CD4-positive, alpha-beta T cell treated with Interleukin-15 for 1 hour (primary cell): ENCODE measurements around the gene MAN2A1.
"Not testable (repeated sequence)": the region's sequence is repeated elsewhere in the genome, so short reads cannot be mapped to it uniquely, and the experiment has no call there.

ENCODE experiments used
- DNase-seq: peaks from one replicate; pipeline ENCODE4 v3.0.0-alpha.2; 2020

Gene MAN2A1

DNA sequence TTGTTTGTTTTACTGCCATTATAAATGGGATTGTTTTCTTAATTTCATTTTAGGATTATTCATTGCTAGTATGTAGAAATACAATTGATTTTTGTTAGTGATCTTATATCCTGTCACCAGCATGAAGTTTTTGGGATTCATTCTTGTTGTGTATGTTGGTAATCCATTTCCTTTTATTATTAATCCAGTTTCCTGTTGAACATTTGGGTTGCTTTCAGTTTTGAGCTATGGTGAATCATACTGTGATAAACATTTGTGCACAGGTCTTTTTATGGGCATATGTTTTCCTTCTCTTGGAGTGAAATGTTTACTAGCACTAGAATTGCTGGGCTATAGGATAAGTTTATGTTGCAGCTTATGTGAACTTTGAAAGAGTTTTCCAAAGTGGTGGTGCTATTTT lies 69.6 kb downstream of the MAN2A1 start:
- DNase-seq: no peak

- not testable (repeated sequence) for DNase-seq
Measured at GRCh38 chr5:109760130-109760529, 70.4 kb downstream of the MAN2A1 start.

GRCh38 chr5:109762821-109763220 lies 73.1 kb downstream of the MAN2A1 start:
- DNase-seq: no peak

- no peak for DNase-seq
Measured at GRCh38 chr5:109767184-109767995, 77.7 kb downstream of the MAN2A1 start.

- no peak for DNase-seq
Measured at GRCh38 chr5:109767997-109768396, 78.3 kb downstream of the MAN2A1 start.

GRCh38 chr5:109769597-109770291 lies 80.0 kb downstream of the MAN2A1 start:
- DNase-seq: no peak

GRCh38 chr5:109775130-109775529 lies 85.4 kb downstream of the MAN2A1 start:
- DNase-seq: no peak

- DNase-seq: no peak
Measured at GRCh38 chr5:109779036-109779735, 89.5 kb downstream of the MAN2A1 start.

GRCh38 chr5:109784687-109785086 lies 95.0 kb downstream of the MAN2A1 start:
- no peak for DNase-seq

DNA sequence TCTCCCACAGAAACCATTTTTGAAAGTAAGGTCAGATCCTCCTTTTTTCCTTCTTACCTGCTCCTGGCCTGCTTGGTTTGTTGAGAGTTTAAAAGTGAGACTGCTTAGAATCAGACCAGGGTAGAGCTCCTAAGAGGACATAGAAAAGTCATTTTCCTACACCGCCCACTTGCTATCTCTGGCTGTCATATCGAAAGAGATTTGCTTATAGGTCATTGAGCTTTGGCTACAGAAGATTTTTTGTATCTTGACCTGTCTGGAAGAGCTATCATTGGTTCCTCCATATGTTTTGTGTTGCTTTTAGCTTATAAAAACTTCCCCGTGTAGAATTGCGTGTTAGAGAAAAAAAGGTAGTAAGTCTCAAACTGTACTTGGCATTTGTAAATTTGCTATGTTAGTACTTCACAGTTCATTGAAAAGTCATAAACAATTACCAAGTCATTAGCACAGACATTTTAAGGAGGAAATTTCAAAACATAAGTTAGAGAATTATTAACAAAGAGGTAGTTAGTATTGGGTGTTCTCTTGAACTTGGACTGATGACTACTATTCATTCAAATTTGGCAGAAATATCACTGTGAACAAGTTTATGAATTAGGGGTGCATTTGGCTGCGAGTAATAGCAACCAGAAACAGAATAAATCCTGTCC lies 96.6 kb downstream of the MAN2A1 start:
- no peak for DNase-seq

DNA sequence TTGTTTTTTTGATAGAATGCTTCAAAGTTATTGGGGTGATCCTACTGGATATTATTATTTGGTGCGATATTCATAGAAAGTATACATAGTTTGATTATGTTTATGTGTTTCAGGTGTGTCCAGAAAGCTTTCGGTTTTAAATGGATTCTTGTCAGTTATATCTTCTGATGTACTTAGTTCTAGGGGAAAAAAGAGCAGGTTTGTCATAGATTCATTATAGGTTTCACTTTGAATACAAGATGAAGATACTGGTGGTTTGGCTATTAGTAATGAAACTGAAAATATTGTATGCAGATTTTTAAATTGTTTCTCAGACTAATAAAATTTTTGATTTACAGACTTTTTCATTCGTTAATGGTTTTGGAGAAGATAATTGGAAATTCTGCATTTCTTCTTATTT lies 98.9 kb downstream of the MAN2A1 start:
- no peak for DNase-seq

GRCh38 chr5:109792613-109793012 lies 102.9 kb downstream of the MAN2A1 start:
- no peak for DNase-seq

DNA sequence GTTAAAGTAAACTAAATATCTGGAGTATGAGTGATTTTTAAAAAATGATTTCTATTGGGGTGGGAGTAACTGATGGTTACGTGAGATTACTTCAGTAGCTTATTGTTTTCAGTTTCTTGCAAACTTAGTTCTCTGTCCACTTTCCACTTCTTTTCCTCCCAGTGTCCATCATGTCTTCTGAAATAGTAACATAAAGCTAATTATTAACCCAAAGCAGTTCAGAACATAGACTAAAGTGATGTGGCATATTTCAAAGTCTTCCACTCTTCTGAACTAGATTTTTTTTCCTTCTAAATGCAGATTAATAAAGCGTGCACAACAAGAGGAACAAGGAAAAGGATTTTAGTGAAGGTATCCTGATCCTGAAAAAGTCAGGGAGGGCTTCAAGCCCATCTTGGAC lies 114.1 kb downstream of the MAN2A1 start:
- no peak for DNase-seq

DNA sequence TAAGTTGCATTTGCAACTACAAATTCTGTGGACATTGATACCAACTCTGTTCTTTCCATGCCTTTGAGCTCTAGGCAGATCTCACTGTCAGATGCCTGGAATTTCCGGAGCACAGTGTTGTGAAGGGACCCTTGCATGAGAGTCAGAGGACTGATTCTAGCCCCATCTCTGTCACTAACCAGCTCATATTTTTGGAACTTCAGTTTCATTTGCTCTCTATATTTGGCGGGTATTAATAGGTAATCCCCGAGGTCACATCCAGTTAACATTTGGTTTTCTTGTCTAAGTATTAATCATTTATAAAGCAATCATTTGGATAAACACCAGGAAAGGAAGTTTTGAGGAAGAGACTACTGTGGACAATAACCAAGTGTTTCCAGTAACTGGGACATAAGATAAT lies 115.7 kb downstream of the MAN2A1 start:
- DNase-seq: no peak

DNA sequence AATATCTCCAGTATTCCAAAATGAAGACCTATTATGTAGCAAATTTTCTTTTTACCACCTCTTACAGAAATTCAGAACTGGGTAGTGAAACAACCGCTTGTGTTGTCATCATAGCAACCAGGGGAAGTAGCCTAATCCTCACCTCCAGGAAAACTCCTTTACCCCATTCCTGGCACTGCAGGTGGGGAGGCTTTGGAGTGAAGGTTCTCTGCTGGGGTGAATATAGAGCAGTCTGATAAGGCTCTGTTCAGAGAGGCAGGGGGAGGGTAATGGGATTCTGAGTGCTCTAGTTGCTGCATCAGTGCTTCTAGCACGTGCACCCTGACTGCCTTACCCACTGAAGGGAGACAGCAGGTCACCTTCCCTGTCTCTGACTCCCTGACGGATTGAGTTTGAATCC lies 116.2 kb downstream of the MAN2A1 start:
- no peak for DNase-seq

DNA sequence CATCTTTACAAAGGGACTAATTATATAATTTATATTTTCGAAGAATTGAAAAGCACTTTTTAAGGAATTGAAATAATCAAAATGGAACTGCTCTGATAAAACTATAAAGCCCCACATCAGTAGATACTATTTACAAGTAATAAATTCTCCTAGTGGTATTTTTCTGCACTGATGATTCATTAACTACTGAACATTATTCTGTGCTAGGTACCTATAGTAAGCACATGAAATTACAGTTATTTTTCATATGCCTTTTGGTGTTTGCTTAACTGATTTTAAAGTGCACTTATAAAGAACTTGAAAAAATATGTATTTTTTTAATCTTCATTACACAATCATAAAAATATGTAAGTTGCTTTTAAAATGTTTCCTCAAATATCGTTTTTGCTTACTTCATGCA lies 123.0 kb downstream of the MAN2A1 start:
- no peak for DNase-seq

DNA sequence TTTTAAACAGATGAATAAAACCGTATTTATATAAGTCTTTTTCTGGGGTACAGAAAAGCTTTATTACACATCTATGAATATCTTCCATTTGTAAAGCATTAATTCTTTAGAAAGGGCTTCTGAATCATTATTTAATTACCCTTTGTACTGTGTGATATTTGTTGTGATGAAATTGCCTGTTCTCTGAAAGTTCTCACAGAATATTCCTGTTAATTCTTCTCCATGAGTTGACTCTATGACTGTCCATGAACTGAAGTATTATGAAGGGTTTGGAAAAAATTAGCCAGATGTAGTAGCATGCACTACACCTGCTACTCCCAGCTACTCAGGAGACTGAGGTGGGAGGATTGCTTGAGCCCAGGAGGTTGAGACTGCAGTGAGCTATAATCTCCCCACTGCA lies 127.0 kb downstream of the MAN2A1 start:
- no peak for DNase-seq

GRCh38 chr5:109819878-109820277 lies 130.2 kb downstream of the MAN2A1 start:
- DNase-seq: no peak

DNA sequence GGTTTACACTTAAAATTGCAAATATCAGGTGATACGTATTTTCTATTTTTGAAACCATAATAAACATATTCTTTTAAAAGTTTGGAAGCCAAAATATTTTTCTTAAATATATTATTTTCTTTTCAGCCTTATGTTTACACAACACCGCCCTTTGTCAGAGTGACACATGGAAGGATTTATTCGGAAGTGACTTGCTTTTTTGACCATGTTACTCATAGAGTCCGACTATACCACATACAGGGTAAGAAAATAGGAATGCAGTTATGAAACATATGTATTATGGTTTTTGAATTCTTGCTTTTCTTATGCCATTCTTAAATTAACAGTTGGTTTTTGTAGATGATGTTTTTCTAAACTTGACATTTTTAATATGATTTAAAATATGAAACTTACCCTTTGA lies 133.9 kb downstream of the MAN2A1 start:
- DNase-seq: no peak

GRCh38 chr5:109825450-109825849 lies 135.7 kb downstream of the MAN2A1 start:
- no peak for DNase-seq

DNA sequence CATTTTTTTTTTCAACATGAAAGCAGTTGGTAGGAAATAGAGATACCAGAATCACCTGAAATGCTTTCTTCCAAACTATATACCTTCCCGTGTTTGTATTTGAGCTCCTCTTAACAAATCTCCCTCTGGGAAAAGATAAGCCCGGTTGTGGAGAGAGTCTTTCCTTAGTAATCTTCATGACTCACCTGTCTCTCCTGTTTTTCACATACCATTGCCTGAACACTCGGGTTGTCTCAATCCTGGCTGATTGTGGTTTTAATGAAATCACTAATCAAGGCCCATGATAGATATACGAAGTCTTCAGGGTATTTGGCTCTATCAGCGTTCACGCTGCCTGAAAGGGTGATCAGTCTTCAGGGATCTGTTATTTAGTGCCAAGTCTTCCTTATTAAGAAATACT lies 136.7 kb downstream of the MAN2A1 start:
- DNase-seq: no peak

DNA sequence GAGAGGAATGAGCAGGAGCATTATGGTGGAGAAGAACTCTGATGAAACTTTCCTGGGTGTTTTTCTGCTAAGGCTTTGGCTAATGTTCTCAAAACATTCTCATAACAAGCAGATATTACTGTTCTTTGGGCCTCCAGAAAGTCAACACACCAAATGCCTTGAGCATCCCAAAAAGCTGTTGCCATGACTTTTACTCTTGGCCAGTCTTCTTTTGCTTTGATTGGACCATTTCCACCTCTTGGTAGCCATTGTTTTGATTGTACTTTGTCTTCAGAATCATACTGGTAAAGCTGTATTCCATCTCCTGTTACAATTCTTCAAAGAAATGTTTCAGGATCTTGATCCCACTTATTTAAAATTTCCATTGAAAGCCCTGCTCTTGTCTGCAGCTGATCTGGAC lies 139.6 kb downstream of the MAN2A1 start:
- no peak for DNase-seq

GRCh38 chr5:109830955-109831502 lies 141.3 kb downstream of the MAN2A1 start:
- no peak for DNase-seq
